ENCODE measurements around the gene ATP9B. TPM values are rescaled to one million over a fixed set of nuclear protein-coding genes. Genes with fewer than 3 reads are reported as not detected.

ATP9B gene
- total RNA-seq, 1 donor from 2014 or later = 12.6 TPM

DNA sequence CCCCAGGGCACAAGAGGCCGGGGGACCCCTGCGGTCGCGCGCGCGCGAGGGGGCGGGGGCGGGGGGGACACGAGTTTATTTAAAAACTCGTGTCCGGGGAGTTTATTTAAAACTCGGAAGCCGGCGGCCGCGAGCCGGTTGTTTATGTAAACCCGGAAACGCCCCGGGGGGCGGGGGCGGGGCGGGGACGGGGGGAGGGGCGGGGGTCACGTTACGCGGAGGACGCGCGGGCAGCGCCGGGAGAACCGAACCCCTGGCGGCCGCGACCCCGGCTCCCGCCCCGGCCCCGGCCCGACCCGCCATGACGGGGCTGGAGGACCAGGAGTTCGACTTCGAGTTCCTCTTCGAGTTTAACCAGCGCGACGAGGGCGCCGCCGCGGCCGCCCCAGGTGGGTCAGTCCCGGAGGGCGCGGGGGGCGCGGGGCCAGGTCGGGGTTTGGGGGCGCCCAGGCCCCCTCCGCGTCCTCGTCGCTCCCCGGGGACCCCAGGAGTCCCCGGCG is 330.9 kb downstream of the ATP9B start:
- DNase-seq = peak; percentile 78
- Histone ChIP-seq H3K9me3 (replicated peaks) (no peaks in the 10 kb centered on the region), H3K4me1 (peaks cover 71% of the 10 kb centered on the region), H3K27me3 (ENCODE audit: low read depth) (no peaks in the 10 kb centered on the region), H3K27ac (replicated peaks) (peak overlapping the region; percentile 86), H3K4me3 (peak overlapping the region; percentile 92), H3K36me3 (no peaks in the 10 kb centered on the region)
- TF ChIP-seq, protein P1, sequence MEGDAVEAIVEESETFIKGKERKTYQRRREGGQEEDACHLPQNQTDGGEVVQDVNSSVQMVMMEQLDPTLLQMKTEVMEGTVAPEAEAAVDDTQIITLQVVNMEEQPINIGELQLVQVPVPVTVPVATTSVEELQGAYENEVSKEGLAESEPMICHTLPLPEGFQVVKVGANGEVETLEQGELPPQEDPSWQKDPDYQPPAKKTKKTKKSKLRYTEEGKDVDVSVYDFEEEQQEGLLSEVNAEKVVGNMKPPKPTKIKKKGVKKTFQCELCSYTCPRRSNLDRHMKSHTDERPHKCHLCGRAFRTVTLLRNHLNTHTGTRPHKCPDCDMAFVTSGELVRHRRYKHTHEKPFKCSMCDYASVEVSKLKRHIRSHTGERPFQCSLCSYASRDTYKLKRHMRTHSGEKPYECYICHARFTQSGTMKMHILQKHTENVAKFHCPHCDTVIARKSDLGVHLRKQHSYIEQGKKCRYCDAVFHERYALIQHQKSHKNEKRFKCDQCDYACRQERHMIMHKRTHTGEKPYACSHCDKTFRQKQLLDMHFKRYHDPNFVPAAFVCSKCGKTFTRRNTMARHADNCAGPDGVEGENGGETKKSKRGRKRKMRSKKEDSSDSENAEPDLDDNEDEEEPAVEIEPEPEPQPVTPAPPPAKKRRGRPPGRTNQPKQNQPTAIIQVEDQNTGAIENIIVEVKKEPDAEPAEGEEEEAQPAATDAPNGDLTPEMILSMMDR (IDR thresholded peaks at IDR 0.05; ENCODE audit: borderline replicate concordance) = peak; percentile 13
- intact Hi-C loops (cut with micrococcal nuclease) = no loop called here

DNA sequence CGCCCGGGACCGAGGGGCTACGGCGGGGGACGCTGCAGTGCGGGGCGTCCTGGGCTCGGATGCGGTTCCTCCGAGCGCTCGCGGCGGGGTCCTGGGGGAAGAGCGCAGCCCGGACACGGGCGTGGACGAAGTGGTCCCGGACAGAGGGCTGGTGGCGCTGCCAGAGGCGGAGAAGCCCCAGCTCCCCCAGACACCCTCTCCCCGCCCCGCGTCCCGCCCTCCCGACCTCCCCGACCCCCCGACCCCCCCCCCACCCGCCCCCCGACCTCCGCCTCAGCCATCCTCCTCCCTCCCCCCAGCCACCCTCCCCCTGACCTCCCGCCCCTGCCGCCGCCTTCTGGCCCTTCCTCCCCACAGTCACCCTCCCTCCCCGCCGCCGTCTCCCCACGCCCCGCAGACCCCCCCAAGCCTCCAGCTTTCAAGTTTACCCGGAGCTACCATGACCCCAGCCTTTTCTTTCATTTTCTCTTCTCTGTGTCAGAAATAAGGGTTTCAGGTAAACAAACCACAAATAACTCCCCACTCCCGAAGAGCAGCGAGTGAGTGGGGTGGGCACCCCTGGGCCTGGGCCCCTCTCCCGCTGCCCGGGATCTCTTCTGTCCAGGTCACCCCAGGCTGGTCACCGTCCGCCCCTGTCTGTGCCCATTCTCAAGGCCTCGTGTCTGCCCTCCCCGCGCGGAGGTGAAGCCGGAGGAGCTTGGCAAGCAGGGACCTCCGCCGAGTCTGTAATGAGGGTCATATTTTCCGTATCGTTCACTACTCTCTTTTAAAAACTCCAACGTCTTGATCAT is 331.6 kb downstream of the ATP9B start:
- H3K9me3 ChIP-seq (replicated peaks) = no peaks in the 10 kb centered on the region
- DNase-seq = peak; percentile 16
- H3K27me3 ChIP-seq (ENCODE audit: low read depth) = no peaks in the 10 kb centered on the region
- no peaks in the 10 kb centered on the region for H3K36me3 ChIP-seq
- TF ChIP-seq, protein P1 (IDR thresholded peaks at IDR 0.05; ENCODE audit: borderline replicate concordance) = no peak
- peaks cover 74% of the 10 kb centered on the region for H3K4me1 ChIP-seq
- peak overlapping the region; percentile 92 for H3K4me3 ChIP-seq
- H3K27ac ChIP-seq (replicated peaks) = peak overlapping the region; percentile 86
- intact Hi-C loops (cut with micrococcal nuclease) = no loop called here

- Histone ChIP-seq H3K36me3 (no peaks in the 10 kb centered on the region), H3K27me3 (ENCODE audit: low read depth) (no peaks in the 10 kb centered on the region), H3K4me3 (no peak overlapping the region), H3K27ac (replicated peaks) (peak overlapping the region; percentile 36), H3K4me1 (peaks cover 70% of the 10 kb centered on the region), H3K9me3 (replicated peaks) (no peaks in the 10 kb centered on the region)
- intact Hi-C loops (cut with micrococcal nuclease) = no loop called here
- TF ChIP-seq, protein P1 (IDR thresholded peaks at IDR 0.05; ENCODE audit: borderline replicate concordance) = no peak
- peak; percentile 10 for DNase-seq
Measured at GRCh38 chr18:79401494-79402208, 332.5 kb downstream of the ATP9B start.

DNA sequence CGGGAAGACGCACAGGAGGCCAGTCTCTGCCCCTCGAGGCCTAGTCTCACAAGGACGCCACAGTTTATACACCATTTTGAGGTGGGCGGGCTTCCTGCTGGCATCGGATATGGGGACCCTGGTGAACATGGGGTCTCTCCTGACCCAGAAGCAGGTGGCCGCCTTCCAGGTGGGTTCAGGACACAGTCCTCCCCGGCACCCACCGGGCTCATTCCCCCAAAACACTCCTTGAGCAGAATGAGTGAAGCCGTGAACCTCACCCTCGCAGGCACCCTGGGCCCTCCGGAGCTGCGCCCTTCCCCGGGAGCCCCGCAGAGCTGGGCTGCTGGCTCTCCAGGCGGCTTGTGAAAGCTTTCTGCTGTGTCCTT is 333.0 kb downstream of the ATP9B start:
- H3K4me1 ChIP-seq = peaks cover 65% of the 10 kb centered on the region
- H3K4me3 ChIP-seq = no peak overlapping the region
- H3K27me3 ChIP-seq (ENCODE audit: low read depth) = no peaks in the 10 kb centered on the region
- peak overlapping the region; percentile 81 for H3K27ac ChIP-seq (replicated peaks)
- TF ChIP-seq, protein P1 (IDR thresholded peaks at IDR 0.05; ENCODE audit: borderline replicate concordance) = no peak
- DNase-seq = peak; percentile 13
- no peaks in the 10 kb centered on the region for H3K36me3 ChIP-seq
- intact Hi-C loops (cut with micrococcal nuclease) = no loop called here
- H3K9me3 ChIP-seq (replicated peaks) = no peaks in the 10 kb centered on the region

DNA sequence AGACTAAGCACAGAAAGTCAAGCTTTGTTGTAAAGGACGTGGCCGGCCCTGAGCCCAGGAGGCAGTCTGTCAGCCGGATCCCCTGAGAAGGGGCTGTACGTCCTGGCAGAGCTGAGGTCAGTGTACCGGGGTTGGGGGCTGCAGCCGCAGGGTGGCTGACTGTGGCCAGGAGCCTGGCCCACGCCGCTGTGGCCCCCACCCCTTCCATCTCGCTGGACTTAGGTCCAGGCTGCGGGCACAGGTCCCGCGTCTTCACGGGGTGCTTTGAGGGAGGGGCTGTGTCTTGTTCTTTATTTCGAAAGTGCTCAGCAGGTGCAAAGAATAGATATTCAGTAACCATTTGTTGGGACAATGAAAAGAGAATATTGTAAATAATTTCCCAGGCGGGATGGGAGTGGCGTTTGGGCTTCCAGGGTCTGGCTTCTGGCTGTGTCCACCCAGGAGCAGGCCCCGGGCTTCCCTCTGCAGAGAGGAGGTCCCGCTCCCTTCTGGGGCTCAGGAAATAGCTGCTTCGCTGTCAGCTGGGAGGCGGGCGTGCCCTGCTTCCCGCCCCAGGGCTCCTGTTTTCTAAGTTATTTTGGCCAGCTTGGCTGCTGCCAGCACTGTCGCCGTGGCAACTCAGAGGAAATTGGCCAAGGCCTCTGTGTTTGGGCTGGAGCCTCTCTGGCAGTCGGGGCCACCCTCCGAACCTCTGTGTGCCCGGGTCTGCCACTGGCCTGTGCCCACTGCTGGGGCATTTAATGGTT is 334.0 kb downstream of the ATP9B start:
- peak; percentile 79 for DNase-seq
- intact Hi-C loops (cut with micrococcal nuclease) = no loop called here
- Histone ChIP-seq H3K4me3 (peak overlapping the region; percentile 33), H3K9me3 (replicated peaks) (no peaks in the 10 kb centered on the region), H3K36me3 (no peaks in the 10 kb centered on the region), H3K27me3 (ENCODE audit: low read depth) (no peaks in the 10 kb centered on the region), H3K27ac (replicated peaks) (peak overlapping the region; percentile 81), H3K4me1 (peaks cover 62% of the 10 kb centered on the region)
- TF ChIP-seq, protein P1 (IDR thresholded peaks at IDR 0.05; ENCODE audit: borderline replicate concordance) = no peak

All from left ventricle myocardium inferior (tissue), 1 donor.